K562 (cell line): ENCODE results near the gene EPHB4. TPM values are rescaled to one million over a fixed set of nuclear protein-coding genes. Genes with fewer than 3 reads are reported as not detected.

Source experiments
- ATAC-seq: fragments of 200-7000 bp; cut with Tn5 transposase; 3 replicates; pipeline ENCODE4 v1.9.1; 2020; ENCODE audit warnings: moderate library complexity
- BruUV-seq: library from RNA; stranded (reverse); fragments of 400-500 nt; replicated peaks from 2 replicates; lab custom pipeline; 2021; lab: Mats Ljungman, UMichigan
- CTCF ChIA-PET: fragments of 300-600 bp; formaldehyde crosslinking; extraction: SDS; loops from one replicate; lab custom pipeline; 2021; ENCODE audit warnings: low intra/inter-chr PET ratio; lab: Yijun Ruan, JAX
- POLR2A ChIA-PET: fragments of 300-600, 350-650 bp; sonication (Branson Sonifier 250); formaldehyde crosslinking; extraction: SDS; loops from one replicate; lab custom pipeline; 2021; ENCODE audit warnings: antibody characterized with exemption, inconsistent platforms; lab: Yijun Ruan, JAX
- DNase-seq, 4 experiments: peaks; one replicate each; pipeline versions ENCODE4 v3.0.0 to v3.0.0-alpha.2; 2011 to 2018; ENCODE audit warnings: low spot score in 3 of 4, mixed read lengths in 3 of 4; ENCODE audit errors: extremely low read depth in 1 of 4
- FAIRE-seq: peaks from 2 replicates; lab custom pipeline; 2011; peaks lifted over from hg19 to GRCh38; lab: Jason Lieb, UNC
- H2AFZ ChIP-seq: 2 replicates; pipeline ENCODE4 v1.6.0; 2011; ENCODE audit warnings: low read depth, low read length, control low read depth, inconsistent platforms
- H3K27ac ChIP-seq: fragments of 200-600 bp; 3 replicates; pipeline ENCODE4 v1.8.0; 2011; ENCODE audit warnings: low read depth, mild to moderate bottlenecking, control low read depth, inconsistent platforms, low read length, moderate library complexity, mixed read lengths; ENCODE audit errors: extremely low read depth
- H3K27me3 ChIP-seq, 2 experiments: fragments of 300-600 bp in 1 of 2; 2 replicates in 1 of 2; 3 replicates in 1 of 2; pipeline versions ENCODE4 v1.6.0 to v1.8.0; 2011; ENCODE audit warnings: inconsistent platforms in 2 of 2, low read length in 2 of 2, mild to moderate bottlenecking in 1 of 2, mixed read lengths in 1 of 2, moderate library complexity in 1 of 2; ENCODE audit not compliant: control insufficient read depth in 2 of 2, insufficient read depth in 2 of 2
- H3K36me3 ChIP-seq: fragments of 300-600 bp; 3 replicates; pipeline ENCODE4 v1.8.0; 2011; ENCODE audit warnings: mild to moderate bottlenecking, low read length, inconsistent platforms; ENCODE audit not compliant: control insufficient read depth, insufficient read depth
- H3K4me1 ChIP-seq, 2 experiments: fragments of 200-600 bp in 1 of 2; replicated peaks in 1 of 2; 2 replicates in 1 of 2; 3 replicates in 1 of 2; pipeline versions ENCODE4 v1.5.1 to v1.8.0; 2011; ENCODE audit warnings: inconsistent platforms in 2 of 2, low read length in 2 of 2, mild to moderate bottlenecking in 1 of 2, mixed read lengths in 1 of 2, moderate library complexity in 1 of 2; ENCODE audit not compliant: control insufficient read depth in 2 of 2, insufficient read depth in 2 of 2
- H3K4me2 ChIP-seq: 2 replicates; pipeline ENCODE4 v1.6.1; 2011; ENCODE audit warnings: low read length, control low read depth, inconsistent platforms, mixed read lengths; ENCODE audit not compliant: insufficient read depth
- H3K4me3 ChIP-seq: fragments of 200-600 bp; sonication (generic), shearing (Covaris generic); 2 replicates; pipeline ENCODE4 v1.5.1; 2016; ENCODE audit warnings: control low read depth, inconsistent platforms
- H3K79me2 ChIP-seq: fragments of 200-600 bp; 3 replicates; pipeline ENCODE4 v1.8.0; 2011; ENCODE audit warnings: low read length, inconsistent platforms; ENCODE audit not compliant: control insufficient read depth, insufficient read depth
- H3K9ac ChIP-seq, 2 experiments: 2 replicates each; pipeline versions ENCODE4 v1.6.0 to v1.6.1; 2011; ENCODE audit warnings: low read depth in 2 of 2, low read length in 2 of 2, control low read depth in 1 of 2, inconsistent platforms in 1 of 2, mild to moderate bottlenecking in 1 of 2, mixed read lengths in 1 of 2; ENCODE audit not compliant: insufficient read depth in 1 of 2
- H3K9me1 ChIP-seq: one replicate; pipeline ENCODE4 v1.6.0; 2011; ENCODE audit warnings: inconsistent platforms, mild to moderate bottlenecking, low read length, moderate library complexity; ENCODE audit not compliant: control insufficient read depth, insufficient read depth
- H3K9me3 ChIP-seq: replicated peaks from 2 replicates; pipeline ENCODE4 v1.5.1; 2011; ENCODE audit warnings: low read depth, low read length, inconsistent platforms; ENCODE audit not compliant: control insufficient read depth, insufficient read depth
- H4K20me1 ChIP-seq: replicated peaks from 2 replicates; pipeline ENCODE4 v1.6.1; 2011; ENCODE audit warnings: low read length, inconsistent platforms, mixed read lengths; ENCODE audit not compliant: control insufficient read depth, insufficient read depth
- DIDO1 ChIP-seq: fragments of 450-650 bp; IDR thresholded peaks from 2 replicates; pipeline ENCODE4 v1.6.1; 2016; ENCODE audit warnings: low read depth, missing biosample characterization, missing genetic modification characterization
- ETS1 ChIP-seq: conservative IDR thresholded peaks from 2 replicates; pipeline ENCODE4 v1.6.1; 2011; ENCODE audit warnings: low read depth, mild to moderate bottlenecking, low read length; ENCODE audit not compliant: control insufficient read depth
- HCFC1 ChIP-seq: IDR thresholded peaks from 2 replicates; pipeline ENCODE4 v1.6.1; 2012; ENCODE audit warnings: low read depth, low read length, improper control_type of control experiment
- HEY1 ChIP-seq: fragments of 250-450 bp; sonication (Bioruptor Pico); IDR thresholded peaks from 2 replicates; pipeline ENCODE4 v1.5.0; 2020; ENCODE audit warnings: mild to moderate bottlenecking, moderate library complexity, borderline replicate concordance
- KDM5B ChIP-seq: fragments of 200-600 bp; sonication (generic); IDR thresholded peaks from 2 replicates; pipeline ENCODE4 v1.6.1; 2012; ENCODE audit warnings: low read depth, mild to moderate bottlenecking, moderate library complexity, low read length, control low read depth, inconsistent platforms; ENCODE audit not compliant: insufficient replicate concordance
- NFXL1 ChIP-seq: fragments of 450-650 bp; formaldehyde crosslinking; IDR thresholded peaks from 2 replicates; pipeline ENCODE4 v1.4.0; 2021; ENCODE audit warnings: mild to moderate bottlenecking
- PBX2 ChIP-seq, 2 experiments: IDR thresholded peaks in 1 of 2; conservative IDR thresholded peaks in 1 of 2; 2 replicates each; pipeline ENCODE4 v1.6.1; 2016; ENCODE audit warnings: low read depth in 2 of 2, mild to moderate bottlenecking in 1 of 2, missing compliant biosample characterization in 1 of 2, missing genetic modification characterization in 1 of 2, moderate library complexity in 1 of 2
- SREBF2 ChIP-seq: sonication (generic); formaldehyde crosslinking; IDR thresholded peaks from 2 replicates; pipeline ENCODE4 v1.4.0; 2020; ENCODE audit warnings: mild to moderate bottlenecking, missing genetic modification reagents
- STAT5A ChIP-seq: IDR thresholded peaks from 2 replicates; pipeline ENCODE4 v1.6.1; 2012; ENCODE audit warnings: low read length, inconsistent platforms, borderline replicate concordance
- ZBED1 ChIP-seq: IDR thresholded peaks from 2 replicates; pipeline ENCODE4 v1.6.1; 2014
- ZNF165 ChIP-seq: fragments of 250-450 bp; sonication (Bioruptor Pico); IDR thresholded peaks from 2 replicates; pipeline ENCODE4 v1.4.0; 2020; ENCODE audit warnings: borderline replicate concordance
- ZNF3 ChIP-seq: fragments of 250-450 bp; sonication (Bioruptor Pico); IDR thresholded peaks from 2 replicates; pipeline ENCODE4 v1.5.0; 2021; ENCODE audit warnings: mild to moderate bottlenecking, moderate library complexity
- ZNF512 ChIP-seq: IDR thresholded peaks from 2 replicates; pipeline ENCODE4 v1.6.1; 2016; ENCODE audit warnings: missing genetic modification characterization, missing compliant biosample characterization
- ZNF785 ChIP-seq: fragments of 250-450 bp; sonication (Bioruptor Pico); IDR thresholded peaks from 2 replicates; pipeline ENCODE4 v1.4.0; 2020; ENCODE audit warnings: mild to moderate bottlenecking
- WGBS: fragments of 100-300 bp; shearing (Covaris generic); methylation state at CpG from one replicate; pipeline ENCODE4 v1.1.6; 2016; ENCODE audit warnings: low coverage, mixed read lengths; ENCODE audit not compliant: insufficient coverage; ENCODE audit errors: missing lambda C conversion rate; 5-methylcytosine and 5-hydroxymethylcytosine counted together
- in situ Hi-C: fragments of 300-500 bp; cut with MboI; formaldehyde crosslinking; loops from 4 replicates; pipeline ENCODE4 v1.15.0; 2018; ENCODE audit warnings: inconsistent platforms, mixed read lengths
- intact Hi-C: fragments of 100-400 bp; cut with micrococcal nuclease; formaldehyde crosslinking; loops from 2 replicates; pipeline ENCODE4 v1.14.2; 2022
- polyA plus RNA-seq, 8 experiments: library from polyadenylated mRNA; depleted of rRNA in 4 of 8; stranded (reverse) in 5 of 8; unstranded in 3 of 8; fragments of >200 nt; fragmentation: Nextera tagmentation in 2 of 8; fragmentation: Illumina TruSeq in 1 of 8; extraction: Ambion mirVana in 2 of 8; extraction: Trizol in 1 of 8; gene quantifications; 2 replicates each; pipeline versions ENCODE4 v1.2.1 to v1.2.3, GENCODE V29; 2011 to 2014; ENCODE audit warnings: inconsistent platforms in 1 of 8, missing spikeins in 1 of 8
- total RNA-seq, 7 experiments: library from RNA; depleted of rRNA in 6 of 7; stranded (reverse); fragments of >200 nt in 6 of 7; fragmentation: Illumina TruSeq in 2 of 7; extraction: Trizol in 2 of 7; gene quantifications; 2 replicates each; pipeline versions ENCODE4 v1.2.1 to v1.2.3, GENCODE V29; 2011 to 2021; ENCODE audit warnings: low replicate concordance in 1 of 7

EPHB4 gene
- total and polyA plus RNA-seq, 9 of the 15 experiments (the other 6 are each of a cell fraction or from before 2014, with no cell fraction given), result 1.2 to 82.1 (median 37.9) TPM

GRCh38 chr7:100825751-100826513, 1.4 kb downstream of the EPHB4 start (continued):
- TF ChIP-seq ZNF512 (tag) (no peak), HEY1 (CRISPR knock-in tag) (no peak), SREBF2 (CRISPR knock-in tag) (0 out of 2 replicates have a peak, but pooled peaks have one; percentile 54)

- H3K4me1 ChIP-seq, result peaks cover 17 to 64% of the 10 kb centered on the region in 2 experiments; a peak in 4 of 5 replicates
- peaks cover 44% of the 10 kb centered on the region; the same call in 2 of the 3 replicates for H3K36me3 ChIP-seq
- FAIRE-seq (peak; percentile 86), ATAC-seq (peak; percentile 4; the same call in 1 of the 3 replicates), DNase-seq (peak in 2 of 4 experiments; percentile 27 to 68)
- H2AFZ ChIP-seq, result no peak overlapping the region
- H3K4me2 ChIP-seq, result peak overlapping the region; percentile 98
- H3K9me1 ChIP-seq, result peaks cover 4% of the 10 kb centered on the region
- WGBS, result 16% methylated on average over 16 of the region's 16 CpGs
- ChIA-PET CTCF (interaction anchor here (0.8 to 1.4 kb wide), 2 partner anchors 26 to 120 kb away, joined by 4 to 5 read pairs; no protein-coding TSS in a partner anchor), POLR2A (interaction anchor here (0.6 to 1.6 kb wide), 6 partner anchors 10 to 120 kb away, joined by 3 to 9 read pairs (median 4); partner anchors contain the start of gene POP7)
- peak overlapping the region; percentile 60; the same call in 2 of the 3 replicates for H3K27ac ChIP-seq
- peaks cover 9% of the 10 kb centered on the region; the same call in 1 of the 2 replicates for H4K20me1 ChIP-seq
- peaks cover 55% of the 10 kb centered on the region for H3K79me2 ChIP-seq
- in situ Hi-C loops, result no loop called here
- intact Hi-C loops, result no loop called here
- H3K9ac ChIP-seq, result peak overlapping the region; percentile 61 to 88
- H3K4me3 ChIP-seq, result peak overlapping the region; percentile 71
- no peaks in the 10 kb centered on the region for H3K9me3 ChIP-seq
- no peaks in the 10 kb centered on the region for H3K27me3 ChIP-seq
- TSS peak; percentile 66 for BruUV-seq
- TF ChIP-seq ZNF165 (CRISPR knock-in tag) (no peak), ETS1 (peak; percentile 65; the same call in 1 of the 2 replicates), ZBED1 (no peak), NFXL1 (CRISPR knock-in tag) (no peak), STAT5A (no peak), PBX2 (CRISPR knock-in tag; IDR thresholded peaks at IDR 0.05; ENCODE audit: low read depth) (no peak), PBX2 (tag; conservative IDR thresholded peaks at IDR 0.05; ENCODE audit: low read depth) (no peak), ZNF3 (CRISPR knock-in tag) (no peak), ZNF785 (CRISPR knock-in tag) (no peak), DIDO1 (tag) (no peak), HCFC1 (no peak), KDM5B (no peak)
These were observed 2.1 kb downstream of the EPHB4 start for GRCh38 chr7:100825215-100825671.
